GM12874 (cell line): ENCODE measurements around the gene CACNG7.

ENCODE experiments used
- TF ChIP-seq, protein P1 (sequence below): IDR thresholded peaks from 2 replicates; pipeline ENCODE4 v1.5.1; 2011; ENCODE audit warnings: low read depth, mild to moderate bottlenecking, control low read depth, low read length, moderate library complexity; ENCODE audit not compliant: insufficient read depth

CACNG7 gene

DNA sequence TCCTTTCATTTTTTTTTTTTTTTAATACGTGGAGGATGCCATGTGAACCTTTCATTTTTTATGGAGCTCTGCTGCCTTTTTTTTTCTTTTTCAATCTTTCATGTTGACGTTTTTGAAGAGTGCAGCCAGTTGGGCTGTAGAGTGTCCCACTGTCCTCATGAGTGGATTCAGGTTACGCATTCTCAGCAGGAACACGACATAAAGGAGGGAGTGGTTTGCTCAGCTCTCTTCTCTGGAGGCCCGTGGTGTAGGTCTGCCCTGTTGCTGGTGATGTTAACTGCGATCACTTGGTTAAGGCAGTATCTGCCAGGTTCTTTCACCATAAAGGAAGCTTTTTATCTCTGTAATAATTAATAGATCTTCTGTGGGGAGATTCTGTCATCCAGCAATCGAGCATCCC is 27.0 kb downstream of the CACNG7 start:
- TF ChIP-seq, protein P1, sequence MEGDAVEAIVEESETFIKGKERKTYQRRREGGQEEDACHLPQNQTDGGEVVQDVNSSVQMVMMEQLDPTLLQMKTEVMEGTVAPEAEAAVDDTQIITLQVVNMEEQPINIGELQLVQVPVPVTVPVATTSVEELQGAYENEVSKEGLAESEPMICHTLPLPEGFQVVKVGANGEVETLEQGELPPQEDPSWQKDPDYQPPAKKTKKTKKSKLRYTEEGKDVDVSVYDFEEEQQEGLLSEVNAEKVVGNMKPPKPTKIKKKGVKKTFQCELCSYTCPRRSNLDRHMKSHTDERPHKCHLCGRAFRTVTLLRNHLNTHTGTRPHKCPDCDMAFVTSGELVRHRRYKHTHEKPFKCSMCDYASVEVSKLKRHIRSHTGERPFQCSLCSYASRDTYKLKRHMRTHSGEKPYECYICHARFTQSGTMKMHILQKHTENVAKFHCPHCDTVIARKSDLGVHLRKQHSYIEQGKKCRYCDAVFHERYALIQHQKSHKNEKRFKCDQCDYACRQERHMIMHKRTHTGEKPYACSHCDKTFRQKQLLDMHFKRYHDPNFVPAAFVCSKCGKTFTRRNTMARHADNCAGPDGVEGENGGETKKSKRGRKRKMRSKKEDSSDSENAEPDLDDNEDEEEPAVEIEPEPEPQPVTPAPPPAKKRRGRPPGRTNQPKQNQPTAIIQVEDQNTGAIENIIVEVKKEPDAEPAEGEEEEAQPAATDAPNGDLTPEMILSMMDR = no peak

DNA sequence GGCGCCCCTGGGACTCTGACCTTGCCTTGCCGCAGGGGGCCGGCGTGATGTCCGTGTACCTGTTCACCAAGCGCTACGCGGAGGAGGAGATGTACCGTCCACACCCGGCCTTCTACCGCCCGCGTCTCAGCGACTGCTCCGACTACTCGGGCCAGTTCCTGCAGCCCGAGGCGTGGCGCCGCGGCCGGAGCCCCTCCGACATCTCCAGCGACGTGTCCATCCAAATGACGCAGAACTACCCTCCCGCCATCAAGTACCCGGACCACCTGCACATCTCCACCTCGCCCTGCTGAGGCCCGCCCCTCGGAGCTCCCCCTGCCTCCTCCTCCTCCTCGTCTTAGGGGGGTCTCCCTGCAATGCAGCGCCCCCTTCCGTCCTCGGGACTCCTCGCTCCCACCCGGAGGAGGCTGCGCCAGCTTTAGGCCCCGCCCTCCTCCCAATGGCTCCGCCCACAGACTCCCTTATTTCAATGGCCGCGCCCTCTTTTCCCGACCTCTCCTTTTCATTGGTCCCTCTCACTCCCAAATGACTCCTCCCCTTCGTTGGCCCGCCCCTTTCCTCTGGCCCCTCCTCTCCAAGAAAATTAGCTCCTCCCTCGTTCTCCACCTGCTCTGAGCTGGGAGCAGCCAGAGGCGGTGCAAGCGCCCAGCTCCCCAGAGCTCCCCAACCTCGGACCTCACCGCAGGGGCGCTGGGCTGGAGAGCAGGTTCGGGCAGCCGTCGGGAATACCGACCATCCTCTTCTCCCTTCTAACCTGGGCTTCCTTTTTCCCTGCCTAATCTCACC is 33.1 kb downstream of the CACNG7 start:
- TF ChIP-seq, protein P1 = no peak

DNA sequence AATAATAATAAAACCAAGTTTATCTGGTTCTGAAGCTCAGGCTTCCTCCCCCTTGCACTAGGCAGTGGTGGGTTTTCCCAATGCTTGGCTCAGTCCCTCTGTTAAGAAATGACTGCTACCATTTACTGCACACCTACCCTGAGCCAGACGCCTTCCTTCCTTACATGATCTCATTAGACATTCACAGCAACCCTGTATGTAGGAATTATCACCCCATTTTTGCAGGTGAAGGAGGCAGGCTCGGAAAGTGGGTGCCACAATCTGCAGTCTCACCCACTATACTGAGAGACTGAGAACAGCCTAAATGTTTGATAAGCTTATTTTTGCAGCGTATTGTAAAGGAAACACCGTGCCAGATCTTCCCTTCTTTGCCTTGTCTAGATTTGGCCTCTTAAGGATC is 35.3 kb downstream of the CACNG7 start:
- TF ChIP-seq, protein P1 = no peak

DNA sequence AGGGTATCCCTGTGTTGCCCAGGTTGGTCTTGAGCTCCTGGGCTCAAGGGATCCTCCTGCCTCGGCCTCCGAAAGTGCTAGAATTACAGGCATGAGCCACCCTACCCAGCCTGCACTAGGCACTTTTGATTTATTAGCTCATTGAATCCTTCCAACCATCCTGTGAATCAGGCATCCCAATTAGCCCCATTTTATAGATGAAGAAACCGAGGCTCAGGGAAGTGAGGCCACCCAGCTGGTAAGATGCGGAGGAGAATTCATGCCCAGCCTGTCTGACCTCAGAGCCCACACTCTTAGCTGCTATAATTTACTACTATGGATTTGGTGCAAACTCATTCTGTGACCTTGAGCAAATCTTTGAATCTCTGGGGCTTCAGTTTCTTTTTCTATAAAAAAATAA is 35.9 kb downstream of the CACNG7 start:
- TF ChIP-seq, protein P1 = no peak

DNA sequence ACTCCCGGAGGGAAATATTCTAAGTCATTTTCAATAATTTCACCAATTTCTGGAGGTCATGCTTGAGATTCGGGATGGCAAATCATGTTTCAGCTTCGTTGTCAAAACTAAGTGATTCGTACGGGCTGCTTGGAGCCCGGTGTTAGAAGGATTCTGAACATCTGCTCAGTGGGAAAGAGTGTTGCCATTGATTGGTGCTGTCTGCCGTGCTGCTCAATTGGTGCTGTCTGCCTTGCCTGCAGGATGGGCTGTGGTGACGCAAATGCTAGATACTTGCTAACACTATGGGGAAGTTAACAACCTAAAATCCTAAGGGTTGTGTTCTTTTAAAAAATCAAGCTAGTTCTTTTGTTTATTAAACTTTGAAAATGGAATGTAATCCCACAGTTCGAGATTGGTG is 36.4 kb downstream of the CACNG7 start:
- TF ChIP-seq, protein P1 = no peak

DNA sequence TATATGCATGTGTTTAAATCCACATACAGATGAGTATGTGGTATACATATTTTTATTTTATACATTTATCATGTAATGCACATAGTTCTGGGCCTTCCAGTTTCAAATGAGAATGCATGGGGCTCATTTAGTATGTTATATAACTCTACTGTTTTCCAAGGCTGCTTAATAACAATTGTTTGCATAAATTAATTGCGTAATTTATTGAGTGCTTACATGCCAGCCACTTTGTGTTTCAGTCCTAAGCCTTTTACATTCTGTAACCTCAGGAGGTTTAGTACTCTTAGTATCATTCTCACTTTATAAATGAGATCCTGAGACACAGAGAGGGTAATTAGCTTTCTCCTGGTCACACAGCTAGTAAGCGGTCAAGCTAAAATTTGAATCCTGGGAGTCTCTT is 36.9 kb downstream of the CACNG7 start:
- TF ChIP-seq, protein P1 = no peak

DNA sequence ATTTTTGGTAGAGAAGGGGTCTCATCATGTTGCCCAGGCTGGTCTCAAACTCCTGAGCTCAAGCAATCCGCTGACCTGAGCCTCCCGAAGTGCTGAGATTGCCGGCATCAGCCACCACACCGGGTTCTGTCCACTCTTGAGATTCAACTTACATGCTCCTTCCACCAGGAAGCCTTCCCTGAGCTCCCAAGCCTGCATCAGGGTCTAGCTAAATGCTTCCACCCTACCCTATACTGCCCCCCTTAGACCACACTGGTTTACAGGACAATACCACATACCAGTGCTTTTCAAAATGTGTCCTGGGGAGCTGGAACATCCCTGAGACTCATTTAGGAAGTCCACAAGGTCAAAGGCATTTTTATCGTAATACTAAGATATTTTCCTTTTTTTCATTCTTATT is 38.5 kb downstream of the CACNG7 start:
- TF ChIP-seq, protein P1 = no peak
